ENCODE results near the gene PMS2. TPM values are rescaled to one million over a fixed set of nuclear protein-coding genes. Genes with fewer than 3 reads are reported as not detected.

The PMS2 gene
- total and polyA plus RNA-seq, 9 of the 15 experiments (the other 6 are each of a cell fraction or from before 2014, with no cell fraction given): 4.9 to 27.6 (median 16.5) TPM

DNA sequence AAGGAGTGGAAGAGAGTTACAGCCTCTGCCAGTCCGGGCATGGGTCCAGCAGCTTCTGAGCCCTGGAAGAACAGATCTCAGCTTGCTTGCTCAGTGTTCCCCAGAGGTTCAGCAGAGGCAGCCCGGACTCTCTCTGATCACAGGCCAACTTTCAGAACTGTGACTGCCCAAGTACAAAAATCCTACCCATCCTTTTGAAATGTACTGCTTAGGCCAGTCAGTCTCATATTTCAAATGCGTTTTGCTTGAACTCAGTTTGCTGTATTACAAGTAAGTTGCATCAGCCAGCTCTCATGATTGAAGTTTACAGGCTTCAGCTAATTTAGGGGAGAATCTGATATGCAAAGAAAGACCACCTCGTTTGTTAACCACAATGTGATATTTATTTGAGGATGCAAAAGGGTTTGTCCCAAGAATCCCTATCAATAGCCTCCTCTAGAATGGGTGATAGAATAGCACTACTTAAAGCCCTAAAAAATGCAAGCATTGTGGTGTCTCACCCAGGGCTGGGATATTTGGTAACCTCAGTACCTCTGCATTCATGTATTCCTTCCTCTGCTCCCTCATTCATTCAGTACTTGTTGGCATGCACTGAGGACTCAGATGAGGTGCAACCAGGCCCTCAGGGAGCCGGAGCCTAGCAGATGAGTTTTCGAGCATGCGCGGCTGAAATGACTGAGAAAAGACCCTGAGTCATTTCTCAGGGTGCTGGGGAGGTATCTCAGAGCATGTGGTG, 7.2 kb upstream of the PMS2 start (continued):
- TF ChIP-seq, protein P1, sequence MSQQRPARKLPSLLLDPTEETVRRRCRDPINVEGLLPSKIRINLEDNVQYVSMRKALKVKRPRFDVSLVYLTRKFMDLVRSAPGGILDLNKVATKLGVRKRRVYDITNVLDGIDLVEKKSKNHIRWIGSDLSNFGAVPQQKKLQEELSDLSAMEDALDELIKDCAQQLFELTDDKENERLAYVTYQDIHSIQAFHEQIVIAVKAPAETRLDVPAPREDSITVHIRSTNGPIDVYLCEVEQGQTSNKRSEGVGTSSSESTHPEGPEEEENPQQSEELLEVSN (IDR thresholded peaks at IDR 0.05; ENCODE audit: borderline replicate concordance in 1 of 2, extremely low read depth in 1 of 2, insufficient read depth in 1 of 2, insufficient read length in 1 of 2, low read depth in 1 of 2, low read length in 1 of 2, poor library complexity in 1 of 2, severe bottlenecking in 1 of 2): no peak
- TF ChIP-seq GTF2F1 (IDR thresholded peaks at IDR 0.05; ENCODE audit: low read depth, low read length) (no peak), ID3 (CRISPR knock-in tag; IDR thresholded peaks at IDR 0.05) (no peak), ID3 (tag; IDR thresholded peaks at IDR 0.05) (peak; percentile 72; the same call in 1 of the 2 replicates), HMG20A (CRISPR knock-in tag; conservative IDR thresholded peaks at IDR 0.05) (no peak), POLR2G (IDR thresholded peaks at IDR 0.05; ENCODE audit: low read depth, low read length) (no peak), ZNF431 (CRISPR knock-in tag; IDR thresholded peaks at IDR 0.05) (no peak), ESRRA (IDR thresholded peaks at IDR 0.05; ENCODE audit: borderline replicate concordance, low read depth) (no peak), ZNF449 (CRISPR knock-in tag; IDR thresholded peaks at IDR 0.05) (0 out of 2 replicates have a peak, but pooled peaks have one; percentile 49), ZNF668 (CRISPR knock-in tag; IDR thresholded peaks at IDR 0.05) (peak; percentile 5; the same call in 1 of the 2 replicates), ETV6 (IDR thresholded peaks at IDR 0.05; ENCODE audit: borderline replicate concordance in 1 of 2, low read depth in 2 of 2, low read length in 1 of 2) (no peak), ETV6 (CRISPR knock-in tag; IDR thresholded peaks at IDR 0.05; ENCODE audit: borderline replicate concordance) (no peak), HNRNPH1 (optimal IDR thresholded peaks at IDR 0.05; ENCODE audit: low read depth, low read length) (no peak), GATAD2A (IDR thresholded peaks at IDR 0.05) (no peak), CBFA2T2 (conservative IDR thresholded peaks at IDR 0.05) (no peak), NCOA6 (IDR thresholded peaks at IDR 0.05) (no peak), TAF7 (tag; IDR thresholded peaks at IDR 0.05) (0 out of 2 replicates have a peak, but pooled peaks have one; percentile 44)
